ENCODE data around the gene PLAGL2.

GRCh38 chr20:32218156-32218900, 10.8 kb upstream of the PLAGL2 start:
- TF ChIP-seq CTCF (conservative IDR thresholded peaks at IDR 0.05; ENCODE audit: low read depth, low read length) (no peak), EZH2 (IDR thresholded peaks at IDR 0.05; ENCODE audit: borderline replicate concordance, low read depth, low read length, poor library complexity, severe bottlenecking) (no peak)

Data from A673 (cell line).